HG03108 (cell line): ENCODE data around the gene SORL1.

Experiments used
- ATAC-seq: cut with Tn5 transposase; IDR thresholded peaks from one replicate; pipeline ENCODE4 v1.9.1; 2021; ENCODE audit warnings: moderate library complexity; ENCODE audit not compliant: unreplicated experiment

The SORL1 gene

DNA sequence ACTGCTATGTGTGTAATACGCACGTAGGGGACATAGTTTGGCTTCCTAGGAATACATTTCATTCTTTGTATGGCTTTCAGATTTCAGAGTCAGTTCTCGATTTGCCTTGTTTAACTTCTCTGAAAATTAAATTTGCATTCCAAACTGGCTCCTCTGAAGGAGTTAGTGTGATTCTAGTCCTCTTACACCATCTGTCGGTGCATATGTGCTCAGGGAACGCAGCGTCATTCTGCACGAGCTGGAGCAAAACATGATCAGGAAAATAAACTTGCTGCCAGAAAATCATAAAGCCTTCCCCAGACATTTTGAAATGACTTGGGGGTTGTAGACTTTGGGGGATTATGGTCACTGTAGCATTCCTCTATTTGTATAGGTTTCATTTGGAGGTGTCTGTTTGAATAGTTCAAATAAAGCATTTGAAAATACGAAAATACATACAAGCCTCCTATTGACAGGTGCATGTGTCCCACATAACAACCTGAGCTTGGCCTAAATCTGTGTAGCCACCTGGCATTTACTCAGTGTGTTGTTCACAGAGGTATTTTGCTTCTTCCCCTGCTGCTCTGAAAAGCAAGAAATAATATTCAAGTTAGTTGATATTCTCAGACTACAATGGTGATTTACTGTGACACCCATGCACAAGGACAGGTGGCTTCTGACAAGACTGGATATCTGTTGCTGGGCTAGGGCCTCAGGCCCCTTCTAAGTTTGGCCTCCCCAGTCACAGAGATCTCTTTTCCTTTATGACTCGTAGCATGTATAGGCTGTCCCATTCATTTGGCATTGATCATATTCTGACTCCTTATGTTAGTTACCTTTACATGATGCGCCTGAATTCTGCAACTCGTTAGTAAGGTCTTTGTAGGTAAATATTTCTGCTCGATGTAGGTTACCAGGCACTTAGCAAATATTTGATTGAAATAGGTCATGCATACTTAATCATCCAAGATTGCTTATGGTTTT, 82.3 kb downstream of the SORL1 start:
- no peak for ATAC-seq

DNA sequence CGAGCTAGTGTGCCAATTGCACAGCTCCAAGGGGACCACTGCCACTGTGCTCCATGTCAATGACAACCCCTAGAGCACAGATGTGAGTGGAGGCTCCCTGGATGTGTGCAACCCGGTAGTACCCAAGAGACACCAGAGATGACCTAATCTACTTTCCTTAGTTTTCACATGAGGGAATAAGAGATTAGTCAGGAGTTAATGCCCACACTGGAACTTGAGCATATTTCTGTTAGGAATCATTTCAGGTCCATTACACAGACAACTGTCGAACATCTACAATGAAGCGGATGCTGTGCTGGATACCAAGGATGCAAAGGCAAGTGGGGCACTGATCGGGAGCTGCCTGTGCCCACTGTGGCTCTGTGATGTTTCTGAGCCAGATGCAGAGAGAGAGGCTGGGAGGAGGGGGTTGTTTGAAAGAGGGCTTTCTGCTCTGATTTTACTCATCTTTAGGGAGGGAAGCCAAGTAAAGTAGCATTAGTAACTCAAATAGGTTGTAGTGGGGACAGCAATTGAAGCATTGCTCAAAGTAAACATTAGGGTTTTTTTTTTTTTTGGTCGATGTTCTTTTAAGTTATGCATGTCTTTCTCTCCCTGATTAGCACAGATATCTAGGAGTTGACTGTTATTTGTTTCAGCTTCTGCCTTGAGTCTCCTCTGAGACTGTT, 83.1 kb downstream of the SORL1 start:
- ATAC-seq: no peak

GRCh38 chr11:121536126-121536525, 84.0 kb downstream of the SORL1 start:
- ATAC-seq: no peak

GRCh38 chr11:121538054-121538453, 85.9 kb downstream of the SORL1 start:
- peak; percentile 75 for ATAC-seq

GRCh38 chr11:121539000-121539399, 86.9 kb downstream of the SORL1 start:
- no peak for ATAC-seq

- ATAC-seq: no peak
Observed at GRCh38 chr11:121540627-121541026, 88.5 kb downstream of the SORL1 start.

DNA sequence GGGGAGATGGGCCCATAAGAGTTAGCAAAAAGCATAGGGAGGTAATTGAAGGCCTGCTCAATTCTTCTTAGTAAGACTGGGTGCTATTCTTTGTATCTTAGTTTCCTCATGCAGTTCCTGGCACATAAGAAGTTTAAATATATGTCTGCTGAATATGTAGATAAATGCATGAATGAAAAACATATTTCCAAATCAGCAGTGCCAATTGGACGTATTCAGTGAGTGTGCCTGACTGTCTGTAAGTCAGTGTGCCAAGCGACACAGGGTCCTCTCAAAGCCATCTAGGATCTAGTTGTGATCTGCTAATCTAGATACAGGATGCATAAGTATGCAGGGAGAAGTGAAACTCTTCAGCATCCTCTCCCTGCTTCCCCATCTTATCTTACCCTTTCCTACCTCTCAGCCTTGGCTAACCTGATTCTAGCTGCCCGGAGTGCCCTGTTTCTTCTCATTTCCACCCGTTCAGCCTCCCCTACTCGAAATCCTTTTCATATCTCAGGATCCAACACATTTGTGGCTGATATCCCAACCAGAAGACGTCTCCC, 91.8 kb downstream of the SORL1 start:
- ATAC-seq: no peak

GRCh38 chr11:121544956-121545355, 92.8 kb downstream of the SORL1 start:
- ATAC-seq: no peak

DNA sequence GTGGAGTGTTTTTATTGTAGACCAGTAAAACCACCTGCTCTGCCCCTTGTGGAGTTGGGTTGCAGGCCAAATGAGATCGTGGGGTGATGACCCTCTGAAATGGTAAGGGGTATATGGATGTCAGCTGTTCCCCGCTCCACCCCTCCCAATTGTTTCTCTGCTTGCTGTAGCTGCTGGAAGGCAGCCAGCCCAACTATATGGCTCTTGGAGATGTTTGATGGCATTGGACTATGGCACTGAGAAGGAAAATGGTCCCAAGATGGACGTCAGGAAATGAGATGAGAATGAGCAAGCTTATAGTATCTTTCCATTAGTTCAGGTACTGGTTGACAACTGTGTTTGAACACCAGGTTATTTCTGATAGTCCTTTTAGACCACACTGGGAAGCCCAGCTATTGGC, 95.5 kb downstream of the SORL1 start:
- ATAC-seq: no peak

- ATAC-seq: no peak
Observed at GRCh38 chr11:121550247-121551030, 98.3 kb downstream of the SORL1 start.

GRCh38 chr11:121551463-121551862, 99.3 kb downstream of the SORL1 start:
- ATAC-seq: no peak

GRCh38 chr11:121552154-121552553, 100.0 kb downstream of the SORL1 start:
- ATAC-seq: no peak

GRCh38 chr11:121552644-121553043, 100.5 kb downstream of the SORL1 start:
- no peak for ATAC-seq

DNA sequence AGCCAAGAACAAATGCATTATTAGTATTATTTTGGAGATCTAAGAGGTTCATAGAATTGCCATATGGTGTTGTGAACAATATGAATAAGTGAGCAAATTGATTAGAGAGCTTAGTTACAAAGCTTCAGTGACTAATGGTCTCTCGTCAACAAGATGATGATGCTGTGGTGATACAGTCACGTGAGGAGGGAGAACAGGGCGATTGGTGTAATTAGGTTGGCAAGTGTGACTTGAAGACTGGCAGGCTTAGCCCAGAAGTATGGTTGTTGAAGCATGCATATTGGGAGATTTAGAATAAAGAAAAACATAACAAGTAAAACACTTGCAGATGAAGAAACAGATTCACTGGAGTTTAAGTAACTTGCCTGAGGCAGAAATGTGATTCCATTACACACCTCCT, 101.3 kb downstream of the SORL1 start:
- no peak for ATAC-seq

DNA sequence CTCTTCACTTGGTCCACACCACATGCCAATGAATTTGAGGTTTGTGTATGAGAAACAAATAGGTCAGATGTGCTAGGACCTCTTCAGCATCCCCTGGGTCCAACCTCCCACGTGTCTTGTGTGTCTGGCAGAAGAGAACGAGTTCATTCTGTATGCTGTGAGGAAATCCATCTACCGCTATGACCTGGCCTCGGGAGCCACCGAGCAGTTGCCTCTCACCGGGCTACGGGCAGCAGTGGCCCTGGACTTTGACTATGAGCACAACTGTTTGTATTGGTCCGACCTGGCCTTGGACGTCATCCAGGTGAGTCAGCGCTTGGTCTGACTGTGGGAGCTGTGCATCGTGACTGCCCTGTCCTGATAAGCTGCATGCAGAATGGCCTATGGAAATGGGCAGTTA, 101.7 kb downstream of the SORL1 start:
- ATAC-seq: no peak

GRCh38 chr11:121554552-121554951, 102.4 kb downstream of the SORL1 start:
- no peak for ATAC-seq

DNA sequence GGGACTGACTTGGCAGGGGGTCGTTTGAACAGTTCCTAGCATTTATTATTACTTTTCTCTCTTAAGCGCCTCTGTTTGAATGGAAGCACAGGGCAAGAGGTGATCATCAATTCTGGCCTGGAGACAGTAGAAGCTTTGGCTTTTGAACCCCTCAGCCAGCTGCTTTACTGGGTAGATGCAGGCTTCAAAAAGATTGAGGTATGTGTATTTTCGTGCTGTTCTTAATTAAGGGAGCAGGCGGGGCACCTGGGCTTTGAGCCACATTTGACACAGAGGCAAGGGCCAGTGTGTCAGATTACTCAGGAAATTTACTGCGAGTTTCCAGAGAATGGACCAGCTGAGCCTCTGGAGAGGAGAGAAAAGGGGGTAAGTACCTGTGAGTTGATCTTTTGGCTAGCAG, 103.0 kb downstream of the SORL1 start:
- no peak for ATAC-seq

- no peak for ATAC-seq
Observed at GRCh38 chr11:121556937-121557336, 104.8 kb downstream of the SORL1 start.

- peak; percentile 72 for ATAC-seq
Observed at GRCh38 chr11:121557348-121557747, 105.2 kb downstream of the SORL1 start.

DNA sequence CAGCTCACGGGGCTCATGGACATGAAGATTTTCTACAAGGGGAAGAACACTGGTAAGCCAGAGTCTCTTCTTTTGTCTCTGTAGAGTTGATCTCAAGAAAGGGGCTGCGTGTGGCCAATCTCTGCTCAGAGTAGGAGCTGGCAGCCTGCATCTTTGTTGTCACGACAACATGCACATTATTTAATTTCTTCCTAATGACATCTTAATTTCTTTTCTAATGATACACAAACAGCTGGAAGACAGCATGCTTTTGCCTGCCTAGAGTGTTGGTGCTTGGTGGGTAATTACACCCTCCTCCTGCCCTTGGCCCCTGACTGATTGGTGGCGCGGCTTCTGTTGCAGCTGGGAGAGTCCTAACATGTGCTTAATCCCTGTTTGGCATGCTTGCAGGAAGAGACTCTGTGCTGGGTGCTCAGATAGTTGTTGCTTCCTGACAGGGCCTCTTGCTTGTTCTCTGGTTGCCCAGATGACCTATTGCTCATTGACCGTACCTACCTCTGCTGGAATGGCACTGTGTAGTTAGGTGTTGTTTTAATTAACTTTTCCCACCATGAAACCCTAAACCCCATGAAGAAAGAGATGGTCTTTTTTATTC, 107.6 kb downstream of the SORL1 start:
- ATAC-seq: no peak

- ATAC-seq: no peak
Observed at GRCh38 chr11:121560236-121560635, 108.1 kb downstream of the SORL1 start.
